Left lobe of liver (tissue), 2 donors: ENCODE results near the gene GALNT10. TPM values are rescaled to one million over a fixed set of nuclear protein-coding genes. Genes with fewer than 3 reads are reported as not detected.

Experiments
- ATAC-seq: fragments of 200-7000 bp; cut with Tn5 transposase; one replicate; pipeline ENCODE4 v1.9.1; 2020; ENCODE audit warnings: mild to moderate bottlenecking, moderate library complexity
- DNase-seq: peaks from one replicate; pipeline ENCODE4 v3.0.0-alpha.2; 2020; ENCODE audit warnings: low spot score
- total RNA-seq: library from RNA; stranded (reverse); gene quantifications from one replicate; pipeline ENCODE4 v1.2.1, GENCODE V29; 2021
- donor health status: DM: no; HTN: no; CAD: no; lungs with moderate emphysema.
- donor health status: DM: no; HTN: yes; CAD: no.

The GALNT10 gene
- total RNA-seq, 1 donor from 2014 or later = 7.8 TPM

GRCh38 chr5:154227090-154227489 lies 36.6 kb downstream of the GALNT10 start:
- ATAC-seq = no peak
- no peak for DNase-seq

DNA sequence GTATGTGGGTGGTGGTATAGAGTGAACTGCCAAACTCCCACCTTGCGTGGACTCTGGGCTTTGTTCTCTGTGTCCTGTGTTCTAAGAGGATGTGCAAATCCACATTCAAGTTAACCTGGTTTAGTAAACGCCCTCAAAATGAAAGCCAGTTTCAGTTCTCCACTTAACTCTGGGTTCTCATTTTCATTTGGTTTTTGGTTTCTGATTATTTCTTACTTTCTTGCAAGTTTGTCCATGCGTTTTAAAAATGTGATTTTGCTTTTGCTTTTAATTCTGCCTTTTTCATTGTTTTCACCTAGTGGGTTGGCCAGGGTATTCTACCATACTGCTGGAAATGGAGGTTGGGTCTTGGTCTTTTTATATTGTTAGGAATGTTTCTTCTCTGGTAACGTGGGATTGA lies 38.2 kb downstream of the GALNT10 start:
- ATAC-seq (no peak), DNase-seq (no peak)

- no peak for DNase-seq
Observed at GRCh38 chr5:154230526-154230925, 40.0 kb downstream of the GALNT10 start.

GRCh38 chr5:154234551-154234950 lies 44.0 kb downstream of the GALNT10 start:
- DNase-seq = no peak
- no peak for ATAC-seq

More at GRCh38 chr5:154230526-154230925, 40.0 kb downstream of the GALNT10 start:
- no peak for ATAC-seq

DNA sequence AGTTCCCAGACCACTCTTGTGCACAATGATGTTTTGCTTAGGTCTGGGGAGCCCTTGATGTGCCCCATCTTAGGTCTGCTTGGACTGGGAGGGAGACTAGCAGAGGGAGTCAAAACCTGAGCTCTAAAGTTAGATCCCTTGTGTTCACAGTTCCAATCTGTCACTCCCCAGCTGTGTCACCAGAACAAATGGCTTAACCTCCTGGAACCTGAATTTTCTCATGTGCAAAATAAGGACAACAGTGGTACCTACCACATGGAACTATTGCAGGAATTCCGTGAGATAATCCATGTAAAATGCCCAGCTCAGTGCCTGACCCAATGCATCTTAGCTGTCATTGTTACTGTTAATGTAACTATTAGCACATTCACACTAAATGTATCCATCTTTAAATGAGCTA lies 45.5 kb downstream of the GALNT10 start:
- DNase-seq = no peak

DNA sequence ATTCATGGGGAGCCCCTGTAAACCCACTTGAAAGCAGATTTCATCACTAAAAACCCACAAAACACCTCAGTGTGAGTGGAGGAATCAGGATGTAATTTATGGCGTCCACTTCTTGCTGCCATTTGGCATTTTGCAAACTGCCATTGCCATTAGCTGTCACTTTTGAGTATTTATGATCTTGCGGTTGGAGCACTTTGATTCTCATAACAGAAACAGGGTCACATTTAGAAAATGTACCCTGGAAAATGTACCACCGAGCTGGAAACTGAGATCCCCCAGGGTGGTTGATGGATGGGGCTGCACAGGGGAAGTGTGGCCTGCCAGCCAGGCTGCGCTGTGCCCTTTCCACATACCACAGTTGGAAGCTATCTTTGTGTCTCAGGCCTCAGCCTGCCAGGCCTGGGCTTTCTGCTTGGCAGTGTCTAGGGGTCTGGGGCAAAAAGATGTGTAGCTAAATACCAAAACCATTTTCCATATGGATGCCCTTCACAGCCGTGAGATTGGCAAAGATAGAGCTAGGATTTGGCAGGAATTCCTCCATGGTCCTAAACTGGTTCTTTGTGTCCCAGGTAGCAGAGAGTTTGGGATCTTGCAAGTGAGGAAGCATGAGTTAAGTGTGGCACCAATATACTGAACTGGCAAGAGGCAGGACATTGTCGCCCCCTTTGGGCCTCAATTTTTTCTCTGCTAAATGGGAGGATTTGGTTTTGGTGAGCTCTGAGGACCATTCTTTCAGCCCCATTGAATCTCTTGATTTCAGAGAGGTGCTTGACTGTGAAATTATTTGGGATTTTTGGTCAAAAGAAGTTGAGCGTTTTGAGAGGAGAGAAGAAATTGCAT lies 46.2 kb downstream of the GALNT10 start:
- ATAC-seq (no peak), DNase-seq (no peak)

More for the DNA sequence above, 45.5 kb downstream of the GALNT10 start:
- no peak for ATAC-seq

DNA sequence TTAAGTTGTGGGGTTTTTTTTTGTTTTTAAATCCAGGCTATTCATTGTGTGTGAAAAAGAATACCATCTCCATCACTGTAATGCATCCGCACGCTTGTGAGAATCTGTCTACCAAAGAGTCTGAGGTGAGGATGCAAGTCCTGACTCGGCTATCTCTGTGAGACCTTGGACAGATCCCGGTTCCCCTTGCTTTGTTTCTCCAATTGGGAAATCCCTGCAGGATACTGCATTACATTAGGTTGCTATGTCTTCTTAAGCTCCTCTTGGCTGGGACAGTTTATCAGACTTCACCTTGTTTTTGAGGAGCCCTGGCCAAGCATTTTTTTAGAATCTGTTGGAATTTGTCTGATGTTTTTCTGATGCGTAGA lies 46.8 kb downstream of the GALNT10 start:
- DNase-seq (no peak), ATAC-seq (no peak)

DNA sequence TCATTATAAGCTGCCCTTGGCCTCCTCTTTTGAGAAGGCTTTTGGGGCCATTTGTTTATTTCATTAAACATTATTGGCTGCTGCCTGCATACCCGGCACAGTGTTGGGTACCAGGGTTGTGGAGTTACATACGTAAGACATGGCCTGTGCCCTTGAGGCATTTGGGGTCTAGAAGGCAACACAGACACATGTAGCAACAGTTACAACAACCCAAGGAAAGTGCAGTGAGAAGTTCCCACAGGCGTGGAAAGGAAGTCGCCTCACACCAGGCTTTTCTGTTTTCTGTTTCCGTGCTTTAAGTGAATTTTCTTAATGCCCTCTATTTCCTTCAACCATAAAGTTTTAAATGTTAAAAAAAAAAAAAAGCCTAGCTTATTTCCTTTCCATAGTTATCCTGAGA lies 47.4 kb downstream of the GALNT10 start:
- DNase-seq = no peak
- ATAC-seq = no peak

DNA sequence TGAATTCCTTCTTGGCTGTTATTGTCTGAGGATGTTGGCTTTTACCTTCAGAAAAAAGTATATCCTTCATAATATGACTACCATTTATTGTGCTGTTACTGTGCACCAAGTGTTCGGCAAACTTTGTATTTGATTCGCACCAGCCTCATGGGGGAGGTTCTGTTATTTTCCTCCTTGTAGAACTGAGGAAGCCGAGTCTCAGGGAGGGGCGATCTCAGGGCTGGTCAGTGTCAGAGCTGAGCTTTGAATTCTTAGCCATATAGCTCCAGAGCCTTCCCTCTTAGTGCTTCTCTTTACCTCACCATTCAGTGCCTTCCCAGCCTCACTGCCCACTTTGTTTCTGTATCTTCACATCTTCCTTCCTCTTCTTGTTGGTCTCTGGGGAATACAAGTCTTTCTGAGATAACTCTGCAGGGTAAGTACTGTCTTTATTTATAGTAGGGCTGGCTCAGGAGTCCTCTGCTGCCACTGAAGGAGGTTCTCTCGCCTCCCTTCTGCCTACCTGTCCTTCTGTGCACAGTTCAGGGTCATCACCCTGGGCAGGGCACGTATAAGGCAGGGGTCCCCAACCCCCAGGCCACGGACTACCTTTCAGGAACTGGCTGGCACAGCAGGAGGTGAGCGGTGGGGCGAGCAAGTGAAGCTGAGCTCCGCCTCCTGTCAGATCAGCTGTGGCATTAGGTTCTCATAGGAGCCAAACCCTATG lies 48.4 kb downstream of the GALNT10 start:
- ATAC-seq (no peak), DNase-seq (no peak)

DNA sequence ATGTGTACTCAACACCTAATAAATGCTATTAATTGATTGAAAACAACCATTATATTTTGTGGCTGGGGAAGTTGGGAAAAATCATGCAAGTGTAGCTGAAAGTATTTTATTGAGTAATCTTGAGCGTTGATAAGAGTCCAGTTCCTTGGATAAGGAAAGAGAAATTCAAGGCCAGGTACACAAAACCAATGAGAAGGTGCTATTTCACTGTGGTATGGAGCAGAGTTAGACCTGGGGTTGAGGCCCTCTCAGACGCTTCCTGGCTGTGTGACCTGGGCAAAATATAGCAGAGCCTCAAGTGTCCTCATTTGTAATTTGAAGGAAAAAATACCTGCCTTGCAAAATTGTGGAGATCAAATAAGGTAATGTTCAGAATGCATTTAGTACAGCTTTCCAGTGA lies 50.1 kb downstream of the GALNT10 start:
- DNase-seq (no peak), ATAC-seq (no peak)

GRCh38 chr5:154241021-154241420 lies 50.5 kb downstream of the GALNT10 start:
- no peak for ATAC-seq
- no peak for DNase-seq

DNA sequence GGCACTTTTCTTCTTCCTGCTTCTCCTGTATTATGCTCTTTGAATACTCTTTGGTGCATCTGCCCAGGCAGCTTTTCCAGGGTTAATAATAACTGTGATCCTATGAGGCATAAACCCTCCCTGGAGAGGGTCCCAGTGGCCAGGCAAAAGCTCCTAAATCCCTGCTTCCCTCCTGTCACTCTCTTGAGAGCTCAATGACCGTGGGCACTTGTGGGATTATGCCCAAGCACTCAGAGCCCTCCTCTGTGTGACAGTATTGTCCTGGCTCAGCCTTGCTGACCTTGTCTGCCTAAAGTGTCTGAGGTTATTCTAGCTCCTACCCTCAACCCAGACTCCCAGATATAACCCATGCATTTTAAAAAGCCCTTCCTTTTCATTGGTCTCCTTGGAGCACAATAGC lies 51.9 kb downstream of the GALNT10 start:
- ATAC-seq = no peak
- DNase-seq = no peak

- ATAC-seq (no peak), DNase-seq (no peak)
Observed at GRCh38 chr5:154242964-154243376, 52.4 kb downstream of the GALNT10 start.

GRCh38 chr5:154243736-154244135 lies 53.2 kb downstream of the GALNT10 start:
- DNase-seq (no peak), ATAC-seq (no peak)

DNA sequence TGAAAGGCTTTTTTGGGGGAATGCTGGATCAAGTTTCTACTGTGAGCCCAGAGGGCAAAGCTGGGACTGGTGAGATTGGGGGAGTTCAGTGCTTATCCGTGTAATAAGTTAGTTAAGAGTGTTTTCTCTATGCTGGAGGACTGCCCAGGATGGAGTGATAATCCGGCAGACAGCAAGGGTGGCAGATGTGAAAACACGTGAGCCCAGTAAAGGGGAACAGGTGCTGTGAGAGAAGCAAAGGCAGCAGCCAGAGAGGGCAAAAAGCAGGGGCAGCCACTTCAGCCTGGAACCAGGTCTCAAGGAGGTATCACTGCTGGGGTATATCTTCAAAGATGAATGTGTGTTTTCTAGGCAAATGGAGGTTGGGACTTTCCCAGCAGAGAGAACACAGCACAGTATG lies 53.9 kb downstream of the GALNT10 start:
- no peak for DNase-seq
- no peak for ATAC-seq

GRCh38 chr5:154248691-154249090 lies 58.2 kb downstream of the GALNT10 start:
- DNase-seq (no peak), ATAC-seq (no peak)

- DNase-seq (no peak), ATAC-seq (no peak)
Observed at GRCh38 chr5:154249826-154250225, 59.3 kb downstream of the GALNT10 start.

- ATAC-seq (no peak), DNase-seq (no peak)
Observed at GRCh38 chr5:154251529-154251928, 61.0 kb downstream of the GALNT10 start.

GRCh38 chr5:154253807-154254206 lies 63.3 kb downstream of the GALNT10 start:
- ATAC-seq = no peak
- no peak for DNase-seq

- no peak for ATAC-seq
- DNase-seq = no peak
Observed at GRCh38 chr5:154254896-154255295, 64.4 kb downstream of the GALNT10 start.

DNA sequence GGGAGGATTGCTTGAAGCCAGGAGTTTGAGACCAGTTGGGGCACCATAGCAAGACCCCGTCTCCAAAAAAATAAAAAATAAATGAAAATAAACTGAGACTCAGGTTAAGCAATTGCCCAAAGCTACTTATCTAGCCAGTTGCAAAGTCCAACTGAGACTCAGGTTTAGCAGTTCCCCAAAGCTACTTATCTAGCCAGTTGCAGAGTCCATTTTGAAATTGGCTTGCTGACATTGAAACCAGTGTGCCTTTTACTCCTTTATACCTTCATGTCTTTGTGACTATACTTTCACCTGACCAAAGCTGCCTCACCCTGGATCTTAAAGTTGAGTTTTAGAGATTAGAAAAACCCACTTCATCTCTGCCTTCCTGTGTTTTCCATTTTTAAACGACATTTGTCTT lies 66.5 kb downstream of the GALNT10 start:
- DNase-seq (no peak), ATAC-seq (no peak)

DNA sequence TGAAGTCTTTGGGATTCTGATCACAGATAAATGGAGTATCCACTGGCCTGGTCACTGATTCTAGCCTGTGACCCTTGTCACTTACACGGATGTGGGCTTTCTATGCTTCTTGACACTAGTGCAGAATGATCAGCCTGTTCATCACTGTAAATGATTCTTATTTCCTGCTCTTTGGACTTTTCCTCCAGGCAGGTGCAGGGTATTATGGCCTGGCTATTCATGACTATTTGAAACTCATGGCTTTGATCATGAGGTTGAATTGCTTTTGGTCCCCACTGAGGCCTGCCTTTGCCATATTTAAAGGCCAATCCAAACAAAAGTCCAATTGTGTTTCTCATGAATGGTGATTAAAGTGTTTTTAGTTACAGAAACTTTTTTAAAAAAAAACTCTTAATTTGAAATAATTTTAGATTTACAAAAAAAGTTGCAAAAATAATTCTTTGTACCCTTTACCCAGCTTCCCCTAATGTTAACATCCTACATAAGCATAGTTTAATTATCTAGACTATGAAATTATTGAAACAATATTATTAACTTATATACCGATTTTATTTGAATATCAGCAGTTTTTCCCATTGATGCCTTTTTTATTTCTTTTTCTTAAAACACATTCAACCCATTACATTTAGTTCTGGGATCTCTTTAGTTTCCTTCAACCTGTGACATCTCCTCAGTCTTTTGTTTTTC lies 68.1 kb downstream of the GALNT10 start:
- no peak for ATAC-seq
- no peak for DNase-seq
